ENCODE data around the gene SLC6A1.

The SLC6A1 gene

DNA sequence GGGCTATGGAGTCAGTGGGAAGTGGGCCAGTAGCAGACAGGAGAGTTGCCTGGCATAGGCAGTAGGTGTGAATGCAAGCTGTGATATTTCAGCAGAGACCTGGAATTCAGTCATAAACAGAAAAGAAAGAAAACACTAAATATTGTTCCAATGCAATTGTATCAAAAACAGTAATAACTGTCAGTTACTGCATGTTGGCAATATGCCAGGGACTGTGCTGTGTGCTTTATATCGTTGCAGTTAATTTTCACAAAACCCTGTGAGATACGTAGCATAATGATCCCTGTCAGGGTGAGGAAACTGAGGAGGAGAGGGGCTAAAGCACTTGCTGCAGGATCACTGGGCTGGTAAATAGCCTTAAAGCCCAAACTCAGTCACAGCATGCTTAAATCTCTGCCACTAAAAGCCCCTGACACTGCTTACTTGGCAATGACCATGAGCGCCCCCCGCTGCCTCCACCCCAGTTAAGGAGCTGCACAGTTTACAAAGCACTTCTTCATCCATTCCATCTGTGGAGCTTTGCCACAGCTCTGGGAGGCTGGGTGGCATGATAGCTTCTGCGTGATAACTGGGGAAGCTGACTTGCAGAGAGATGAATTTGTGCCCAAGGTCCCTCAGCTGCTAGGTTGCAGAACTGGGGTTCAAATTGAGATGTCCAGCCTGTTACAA is 3.9 kb downstream of the SLC6A1 start:
- DNase-seq, result no peak

DNA sequence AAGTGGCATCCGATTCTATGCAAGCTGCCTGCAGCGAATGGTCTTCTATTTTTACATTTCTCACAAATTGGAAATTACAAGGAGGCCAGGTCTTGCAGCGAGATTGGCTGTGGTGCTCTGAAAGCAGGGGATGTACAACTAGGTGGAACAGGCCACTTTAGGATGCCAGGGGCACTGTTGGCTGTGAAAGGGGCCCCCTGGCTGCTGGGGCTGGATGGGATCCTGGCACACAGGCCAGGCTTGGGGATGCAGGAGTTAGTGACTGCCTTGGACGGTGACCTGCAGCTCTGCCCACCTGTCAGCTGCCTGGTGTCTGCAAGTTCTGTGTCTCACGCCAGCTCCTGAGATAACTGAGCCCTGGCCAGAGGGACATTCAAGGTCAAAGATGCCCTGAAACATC is 4.6 kb downstream of the SLC6A1 start:
- DNase-seq, result no peak

DNA sequence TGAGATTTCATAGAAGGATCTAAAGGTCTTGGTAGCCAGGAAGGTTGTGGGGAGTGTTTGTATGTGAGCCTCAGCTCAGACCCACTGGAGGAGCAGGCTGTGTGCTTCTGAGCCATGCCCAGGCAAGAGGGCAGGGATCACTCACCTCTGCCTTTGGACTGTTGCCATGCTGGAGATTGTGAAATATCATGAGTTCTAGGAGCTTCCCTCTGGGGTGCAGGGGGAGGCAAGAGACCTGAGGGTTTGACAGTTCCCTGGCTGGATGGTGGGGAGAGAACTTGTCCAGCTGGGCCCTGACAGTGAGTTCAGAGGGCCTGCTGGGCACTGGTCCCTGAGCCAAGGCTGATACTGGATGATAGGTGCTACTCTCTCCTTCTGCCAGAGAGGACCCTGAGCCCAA is 6.0 kb downstream of the SLC6A1 start:
- DNase-seq, result no peak

DNA sequence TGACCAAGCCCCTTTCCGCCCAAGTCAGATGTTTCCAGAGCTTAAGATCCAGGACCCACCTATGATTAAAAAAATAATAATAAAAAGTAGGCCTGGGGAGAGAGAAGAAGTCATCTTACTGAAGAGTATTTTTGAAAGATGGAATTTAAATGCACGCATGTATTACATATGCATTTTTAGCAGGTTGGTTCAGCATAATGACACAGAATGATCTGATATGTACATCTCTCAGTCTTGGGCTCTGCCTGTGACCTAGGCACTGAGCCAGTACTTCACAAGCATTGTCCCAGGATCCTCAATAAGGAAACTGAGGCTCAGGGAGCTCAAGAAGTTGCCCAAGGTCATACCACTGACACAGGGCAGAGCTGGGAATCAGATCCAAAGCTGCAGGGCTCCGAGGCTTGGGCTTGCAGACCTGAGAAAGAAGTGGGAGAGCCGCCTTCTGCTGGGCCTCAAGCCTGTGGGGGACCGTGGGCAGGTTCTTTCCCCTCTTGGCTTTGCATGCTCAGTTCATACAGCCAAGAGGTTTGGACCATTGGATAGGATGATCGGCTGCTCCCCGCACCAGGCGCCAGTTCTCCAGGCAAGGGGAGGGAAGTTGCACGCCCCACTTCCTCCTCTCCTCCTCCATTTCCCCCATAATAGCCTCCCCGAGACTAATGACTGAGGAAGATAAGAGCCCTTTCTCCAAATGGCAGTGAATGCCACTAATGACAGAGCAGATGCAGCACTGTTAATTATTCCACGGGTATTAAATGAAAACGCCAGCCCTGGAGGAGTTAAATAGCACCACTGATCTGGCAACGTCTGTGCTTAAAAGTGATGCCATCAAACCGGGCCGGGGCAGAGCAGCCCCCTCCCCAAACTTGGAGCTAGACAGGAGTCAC is 6.9 kb downstream of the SLC6A1 start:
- DNase-seq, result no peak

DNA sequence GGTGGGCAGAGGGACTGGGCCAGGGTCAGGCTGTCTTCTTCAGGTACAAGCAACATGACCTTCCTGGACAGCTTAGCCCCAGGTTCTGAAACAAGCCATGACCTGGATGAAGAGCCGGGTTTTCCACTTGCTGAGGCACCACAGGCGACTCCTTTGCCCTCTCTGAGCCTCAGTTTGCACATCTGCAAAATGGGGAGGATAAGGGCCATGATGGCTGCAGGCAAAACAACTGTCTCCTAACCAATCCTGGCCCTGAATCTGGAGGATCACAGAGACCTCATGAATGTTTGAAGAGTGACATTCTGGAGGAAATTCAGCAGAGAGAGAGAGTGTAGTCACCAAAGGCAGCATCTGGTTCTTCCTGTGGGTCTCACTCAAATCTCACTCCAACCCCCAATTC is 8.0 kb downstream of the SLC6A1 start:
- no peak for DNase-seq

DNA sequence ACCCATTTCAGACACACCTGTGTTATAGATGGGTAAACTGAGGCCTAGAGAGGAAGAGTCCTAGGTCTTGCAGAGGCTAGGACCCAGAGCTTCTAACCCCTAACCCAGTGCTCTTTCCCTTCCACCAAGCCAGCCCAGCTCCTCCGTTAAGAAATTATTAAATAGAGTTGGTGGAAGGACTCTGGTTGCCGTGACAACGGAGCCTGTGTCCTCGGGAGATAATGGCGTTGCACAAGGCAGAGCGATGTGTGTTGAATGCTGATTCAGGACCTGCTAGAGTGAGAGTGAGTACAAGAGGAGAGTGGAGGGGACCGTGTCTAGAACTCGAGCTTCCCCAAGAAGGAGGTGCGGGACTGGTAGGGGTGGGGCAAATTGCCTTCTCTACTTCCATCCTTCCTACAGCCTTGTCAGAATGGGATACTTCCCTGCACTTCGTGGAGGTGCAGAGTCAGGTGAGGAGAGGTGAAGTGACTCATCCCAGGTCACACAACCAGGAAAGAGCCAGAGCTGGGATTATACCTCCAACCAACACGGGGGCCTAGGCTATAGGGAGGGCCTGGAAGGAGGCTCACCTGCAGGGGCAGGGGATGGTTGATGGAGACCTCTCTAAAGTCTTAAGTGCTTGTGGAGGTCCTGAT is 8.6 kb downstream of the SLC6A1 start:
- DNase-seq, result no peak

DNA sequence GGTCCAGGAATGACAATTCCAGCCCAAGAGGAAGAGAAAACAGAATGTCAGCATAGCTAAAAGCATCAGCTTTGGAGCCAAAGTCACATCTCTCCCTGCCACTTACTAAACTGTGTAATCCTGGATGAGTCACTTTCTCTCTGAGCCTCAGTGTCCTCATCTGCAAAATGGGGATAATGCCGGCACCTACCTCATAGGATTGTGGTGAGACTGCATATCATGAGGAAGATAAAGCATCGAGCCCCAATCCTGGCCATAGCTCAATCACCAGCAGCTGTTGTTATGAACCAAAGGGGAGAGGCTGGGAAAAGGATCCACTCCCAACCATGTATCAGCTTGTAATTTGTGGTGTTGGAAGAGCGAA is 9.1 kb downstream of the SLC6A1 start:
- no peak for DNase-seq

DNA sequence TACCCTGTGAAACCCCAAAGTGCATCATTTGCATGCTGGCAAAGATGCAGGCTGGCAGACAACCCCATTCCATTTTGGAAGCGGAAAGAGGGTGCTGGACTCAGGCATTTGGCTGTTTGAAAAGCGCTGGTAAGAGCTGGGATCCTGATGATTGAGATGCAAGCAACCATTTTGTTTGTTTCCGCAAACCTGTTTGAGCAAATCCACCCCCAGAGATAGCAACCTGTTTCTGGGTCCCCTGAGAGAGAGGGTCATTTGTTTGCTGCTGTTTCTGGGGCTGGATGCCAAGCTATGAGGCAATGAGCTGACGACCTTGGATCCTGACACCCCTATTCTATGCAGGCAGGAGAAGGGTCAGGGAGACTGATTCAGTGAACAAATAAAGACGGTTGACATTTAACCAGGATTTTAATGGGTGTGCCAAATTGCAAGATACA is 9.8 kb downstream of the SLC6A1 start:
- DNase-seq, result no peak

DNA sequence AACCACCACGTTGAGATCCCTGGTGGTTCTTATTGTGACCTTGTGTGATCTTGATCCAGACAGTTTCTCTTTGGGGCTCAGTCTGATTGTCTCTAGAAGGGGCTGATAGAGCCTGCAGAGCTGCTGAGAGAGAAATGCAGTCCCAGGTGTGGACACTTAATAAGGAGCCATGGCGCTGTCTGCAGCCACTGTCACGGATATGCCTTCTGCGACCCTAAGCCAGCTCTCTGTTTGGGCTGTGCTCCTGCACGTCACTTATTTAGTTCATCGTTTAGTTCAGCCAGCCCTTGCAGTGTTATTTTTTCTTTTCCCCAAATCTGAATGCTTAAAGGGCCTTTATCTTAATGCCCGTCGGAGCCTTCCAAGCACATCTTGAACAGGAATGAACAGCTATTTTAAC is 12.0 kb downstream of the SLC6A1 start:
- no peak for DNase-seq

DNA sequence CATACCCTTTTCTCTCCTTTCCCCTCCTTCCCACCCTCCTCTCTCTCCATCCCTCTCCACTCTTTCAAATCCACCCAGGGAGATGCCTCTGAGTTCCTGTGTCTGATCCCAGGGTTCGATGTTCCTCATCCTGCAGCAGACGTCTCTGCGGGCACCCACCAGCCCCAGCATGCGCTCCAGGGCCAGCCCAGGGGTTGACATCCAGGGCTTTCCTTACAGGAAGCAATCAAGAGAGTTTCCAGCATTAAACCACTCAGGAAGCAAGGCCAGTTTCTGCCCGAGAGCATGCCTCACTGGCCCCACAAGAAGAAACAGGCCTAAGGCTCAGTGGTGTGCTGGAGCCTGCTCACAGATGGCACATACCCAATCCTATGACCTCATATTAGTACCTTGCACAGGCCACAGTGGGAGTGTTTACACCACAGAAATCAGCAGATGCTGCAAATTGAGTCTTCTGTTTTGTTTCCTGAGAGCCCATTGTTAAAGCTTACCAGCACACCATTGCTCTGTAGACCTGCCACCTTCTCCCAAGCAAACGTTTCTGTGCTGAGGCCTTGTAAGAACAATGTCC is 13.2 kb downstream of the SLC6A1 start:
- no peak for DNase-seq

DNA sequence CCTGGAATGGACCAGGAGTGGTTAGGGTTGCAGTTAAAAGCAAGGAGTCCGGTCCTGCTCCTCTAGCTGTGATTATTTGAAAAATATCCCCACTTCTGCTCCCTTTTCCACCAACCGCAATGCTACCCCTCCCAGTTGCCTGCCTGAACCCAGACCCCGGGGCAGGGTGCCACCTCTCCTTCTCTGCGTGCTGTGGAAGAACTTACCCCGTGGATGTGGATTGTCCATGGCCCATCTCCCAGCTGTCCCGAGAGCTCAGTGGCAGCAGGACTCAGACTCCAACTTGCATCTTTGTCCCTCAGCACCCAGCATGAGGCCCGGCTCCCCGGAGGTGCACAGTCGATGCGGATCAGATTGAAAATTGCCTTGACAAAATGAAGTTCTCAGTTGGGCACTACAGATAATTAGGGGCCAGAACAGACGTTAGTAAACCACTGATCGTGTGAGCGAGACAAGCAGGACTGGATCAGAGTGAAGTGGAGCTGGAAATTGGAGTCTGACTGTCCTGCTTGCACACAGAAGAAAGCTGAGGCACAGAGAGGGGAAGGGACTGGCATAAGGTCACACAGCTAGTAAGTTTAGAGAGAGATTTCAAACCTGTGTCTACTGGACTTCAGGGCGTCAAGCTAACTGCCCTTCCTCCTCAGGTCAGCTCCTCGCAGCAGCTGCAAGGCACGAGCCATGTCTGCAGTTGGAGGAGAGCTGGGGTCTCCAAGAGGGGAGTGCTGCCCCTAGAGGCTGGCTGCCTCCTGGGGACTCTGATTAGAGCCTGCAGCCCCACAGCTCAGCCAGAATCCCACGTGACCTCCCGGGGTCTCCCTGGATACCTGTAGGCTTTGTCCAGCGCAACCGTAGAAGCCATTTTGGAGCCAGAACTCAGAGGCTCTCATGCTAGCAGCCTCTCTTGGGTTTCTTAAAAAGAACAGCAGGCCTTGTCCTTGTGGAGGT is 14.7 kb downstream of the SLC6A1 start:
- no peak for DNase-seq

DNA sequence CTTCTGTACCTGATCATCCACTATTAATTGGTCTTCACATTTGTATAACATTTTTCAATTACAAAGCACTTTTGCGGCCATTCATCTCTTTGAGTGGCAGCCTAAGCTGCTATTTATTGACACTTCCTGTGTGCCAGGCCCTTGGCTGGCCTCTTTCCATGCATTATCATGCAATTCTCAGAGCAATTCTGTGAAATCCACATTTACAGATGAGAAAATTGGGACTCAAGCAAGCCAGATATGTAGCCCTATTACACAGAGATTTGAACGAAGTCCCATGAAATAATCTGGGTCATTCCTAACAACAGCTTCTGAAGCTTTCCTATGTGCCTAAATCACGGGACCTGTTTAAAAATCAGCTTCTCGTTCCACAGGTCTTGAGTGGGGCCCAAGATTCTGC is 17.4 kb downstream of the SLC6A1 start:
- DNase-seq, result no peak

DNA sequence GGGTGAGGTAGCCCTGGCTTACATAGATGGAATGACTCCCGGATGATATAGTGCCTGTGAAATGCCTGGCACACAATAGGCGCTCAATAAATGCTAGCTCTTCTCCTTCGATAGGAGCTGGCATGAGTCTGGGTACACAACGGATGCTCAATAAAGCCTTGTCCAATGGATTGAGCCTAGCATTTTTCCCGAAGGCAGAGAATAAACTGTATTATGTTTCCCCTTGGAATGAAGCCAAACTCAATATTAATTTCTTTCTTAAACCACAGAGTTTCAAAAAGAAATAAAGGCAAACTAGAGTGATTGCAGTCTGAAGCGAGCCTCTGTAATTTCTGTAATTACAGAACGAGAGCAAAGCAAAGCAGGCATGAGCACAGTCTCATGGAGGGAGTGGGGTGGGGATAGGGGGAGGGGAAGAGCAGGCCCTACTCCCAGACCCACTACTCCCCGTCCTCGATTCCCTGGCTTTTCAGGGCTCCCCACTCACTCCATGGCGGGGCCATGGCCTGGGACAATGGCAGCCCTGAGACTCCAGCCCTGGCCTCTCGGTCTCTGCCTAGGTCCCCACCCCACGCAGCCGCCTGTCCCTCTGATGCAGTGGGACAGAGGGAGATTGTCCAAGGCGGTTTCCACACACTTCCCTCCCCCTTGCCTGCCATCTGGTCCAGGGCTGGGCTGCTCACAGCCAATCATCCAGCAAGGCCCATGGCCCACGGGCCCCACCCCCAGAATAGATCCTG is 18.0 kb downstream of the SLC6A1 start:
- no peak for DNase-seq

DNA sequence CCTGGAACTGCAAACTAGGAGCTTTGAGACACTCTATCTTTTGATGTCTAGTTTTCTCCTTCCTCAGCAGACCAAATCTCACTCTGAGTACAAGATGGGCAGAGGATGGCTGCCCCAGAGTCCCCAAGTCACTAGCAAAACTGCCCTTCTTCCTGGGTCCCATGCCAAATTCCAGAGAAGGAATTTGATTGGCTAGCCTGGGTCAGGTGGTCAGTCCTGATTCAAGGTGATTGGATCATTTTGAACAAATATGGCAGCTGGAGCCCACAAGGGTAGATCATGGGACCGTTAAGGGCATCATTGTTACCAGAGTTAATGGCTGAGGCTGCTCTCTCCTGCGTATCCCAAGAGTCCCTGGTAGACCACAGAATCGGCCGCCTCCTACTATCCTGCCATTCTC is 21.7 kb downstream of the SLC6A1 start:
- DNase-seq, result no peak

DNA sequence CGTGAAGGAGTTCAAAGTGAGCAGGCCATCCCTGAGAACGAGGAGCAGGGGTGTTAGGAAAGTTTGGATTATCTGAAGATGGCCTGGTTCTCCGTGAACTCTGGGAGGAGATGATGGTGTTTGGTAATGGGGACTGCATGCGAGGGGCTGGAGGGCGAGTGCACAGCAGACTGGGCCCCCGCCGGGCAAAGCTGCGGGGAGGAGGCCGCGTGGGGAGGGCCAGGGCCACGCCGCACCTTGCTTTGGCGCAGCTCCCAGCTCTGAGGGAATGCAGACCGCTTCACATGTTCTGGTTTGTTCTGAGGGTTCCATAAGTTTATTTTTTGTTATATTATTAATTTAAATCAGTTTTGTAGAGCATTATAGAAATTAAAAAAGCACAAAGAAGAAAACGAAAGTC is 22.2 kb downstream of the SLC6A1 start:
- no peak for DNase-seq

DNA sequence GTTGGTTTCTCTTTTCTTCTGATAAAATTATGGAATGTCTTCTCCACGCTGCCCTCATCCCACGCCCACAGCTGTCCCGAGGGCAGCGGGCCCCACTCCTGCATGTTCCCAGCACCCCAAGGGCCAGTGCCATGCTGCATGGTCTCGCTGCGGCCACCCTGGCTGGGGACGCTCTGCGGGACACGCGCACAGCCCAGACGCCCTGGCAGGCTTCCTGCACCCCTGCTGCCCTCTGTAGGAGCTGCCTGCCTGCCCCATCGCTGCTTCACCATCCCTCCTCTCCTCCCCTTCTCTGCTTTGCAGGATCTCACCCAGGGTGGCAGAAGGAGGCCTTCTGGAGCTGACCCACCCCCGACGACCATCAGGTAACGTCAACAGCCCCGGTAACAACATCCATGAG is 22.8 kb downstream of the SLC6A1 start:
- no peak for DNase-seq

DNA sequence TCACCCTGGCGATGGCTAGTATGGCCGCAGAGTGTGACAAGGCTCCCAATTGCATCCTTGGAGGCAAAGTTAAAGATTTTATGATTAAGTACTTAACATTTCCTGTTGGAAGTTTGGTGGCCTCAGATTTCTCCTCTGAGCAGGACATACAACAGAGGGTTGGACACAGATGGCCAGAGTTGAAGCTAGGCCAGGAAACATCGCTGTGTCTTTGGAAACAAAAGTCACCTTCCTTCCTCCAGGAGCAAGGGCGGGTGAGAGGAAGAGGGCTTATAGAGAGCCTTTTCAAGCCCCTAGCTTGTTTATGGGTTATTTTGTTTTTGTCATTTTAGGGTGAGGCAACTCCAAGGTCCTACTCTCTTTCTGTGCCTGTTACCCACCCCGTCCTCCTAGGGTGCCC is 24.2 kb downstream of the SLC6A1 start:
- DNase-seq, result no peak

DNA sequence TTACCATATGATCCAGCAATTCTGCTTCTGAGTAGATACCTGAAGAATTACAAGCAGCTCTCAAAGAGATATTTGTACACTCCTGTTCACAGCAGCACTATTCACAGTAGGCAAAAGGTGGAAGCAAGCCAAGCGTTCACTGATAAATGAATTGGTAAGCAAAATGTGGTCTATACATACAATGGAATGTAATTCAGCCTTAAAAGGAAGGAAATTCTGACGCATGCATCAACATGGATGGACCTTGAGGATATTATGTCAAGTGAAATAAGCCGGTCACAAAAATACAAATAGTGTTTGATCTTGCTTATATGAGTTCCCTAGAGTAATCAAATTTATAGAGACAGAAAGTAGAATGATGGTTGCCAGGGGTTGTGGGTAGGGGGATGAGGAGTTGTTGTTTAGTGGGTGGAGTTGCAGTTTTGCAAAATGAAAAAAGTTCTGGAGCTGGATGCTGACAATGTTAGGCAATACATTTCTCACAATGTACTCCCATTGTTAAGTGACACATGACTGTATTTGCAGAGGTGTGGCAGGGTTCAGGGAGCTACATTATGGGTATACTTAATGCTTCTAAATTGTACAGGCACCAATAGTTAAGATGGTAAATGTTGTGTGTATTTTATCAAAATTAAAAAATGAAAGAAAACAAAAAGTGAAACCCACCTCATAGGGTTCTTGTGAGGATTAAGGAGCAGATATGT is 26.7 kb downstream of the SLC6A1 start:
- no peak for DNase-seq

DNA sequence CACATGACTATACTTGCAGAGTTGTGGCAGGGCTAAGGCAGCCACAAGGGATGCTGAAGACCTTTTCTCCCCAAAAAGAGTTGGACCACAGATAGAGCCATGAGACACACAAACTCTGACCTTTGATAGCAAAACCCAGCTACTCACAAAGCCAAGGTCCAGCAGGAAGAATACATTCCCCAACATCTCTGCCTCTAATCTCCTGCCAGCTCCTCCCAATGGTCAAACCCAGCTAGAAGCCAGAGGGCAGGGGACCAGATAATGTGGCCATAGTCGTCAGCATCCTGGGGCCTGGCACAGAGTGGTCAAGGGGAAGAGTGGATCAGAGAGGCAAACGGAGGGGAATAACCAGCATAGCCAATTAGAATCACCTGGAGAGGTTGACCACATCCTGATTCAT is 28.2 kb downstream of the SLC6A1 start:
- DNase-seq, result no peak

DNA sequence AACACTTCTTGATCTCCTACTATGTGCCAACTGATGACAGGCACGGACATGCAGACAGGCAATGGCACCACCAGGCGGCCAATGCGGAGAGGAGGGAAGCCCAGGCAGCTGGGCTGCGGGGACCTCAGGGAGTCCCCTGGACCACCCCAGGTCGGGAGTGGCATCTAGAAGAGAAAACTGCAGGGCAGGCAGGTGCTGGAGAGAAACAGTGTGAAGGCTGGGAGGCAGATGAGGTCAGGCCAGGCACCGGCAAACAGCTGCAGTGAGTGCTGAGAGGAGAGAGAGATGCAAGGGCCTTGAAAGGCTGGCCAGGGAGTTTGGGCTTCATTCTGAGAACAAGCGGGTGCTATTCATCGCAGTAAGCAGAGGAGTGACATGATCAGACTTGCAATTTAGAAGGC is 29.1 kb downstream of the SLC6A1 start:
- no peak for DNase-seq

DNA sequence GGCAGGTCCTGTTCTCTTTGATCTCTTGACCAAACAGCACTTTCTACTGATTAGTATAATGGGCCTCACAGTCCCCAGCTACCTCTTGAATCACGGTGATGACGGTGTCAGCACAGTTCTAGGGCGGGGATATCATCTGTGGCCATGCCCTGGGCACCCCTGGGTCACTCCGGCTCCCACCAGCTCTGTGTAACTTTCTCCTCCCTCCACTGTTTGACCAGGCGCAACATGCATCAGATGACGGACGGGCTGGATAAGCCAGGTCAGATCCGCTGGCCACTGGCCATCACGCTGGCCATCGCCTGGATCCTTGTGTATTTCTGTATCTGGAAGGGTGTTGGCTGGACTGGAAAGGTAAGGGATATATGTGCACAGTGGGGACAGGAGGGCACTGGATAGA is 29.6 kb downstream of the SLC6A1 start:
- DNase-seq, result no peak

All from femur (tissue), 1 donor.